Measurements from ENCODE around the gene C18orf32.

The C18orf32 gene

DNA sequence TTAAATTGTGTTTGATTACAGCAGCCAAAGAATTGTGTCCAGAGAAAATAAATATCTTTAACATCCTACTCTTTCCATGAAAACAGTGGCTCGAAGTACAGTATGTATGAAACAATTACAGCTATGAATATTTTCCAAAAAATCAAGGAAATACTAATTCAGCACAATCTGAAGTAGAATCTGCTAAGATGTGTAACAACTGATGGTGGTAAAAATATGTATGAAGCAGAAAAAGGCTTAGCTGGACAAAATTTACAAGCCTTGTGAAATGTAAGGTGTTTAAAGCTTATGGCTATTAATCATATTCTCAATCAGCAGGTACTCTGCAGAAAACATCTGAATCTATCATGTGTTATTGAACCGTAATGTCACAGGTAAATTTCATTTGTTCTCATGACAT lies 43.2 kb downstream of the C18orf32 start:
- Histone ChIP-seq H3K4me3 (ENCODE audit: low read depth in 1 of 2, low read length in 2 of 2) (no peak overlapping the region), H3K4me1 (ENCODE audit: insufficient read depth, low read length) (no peaks in the 10 kb centered on the region), H3K9me3 (ENCODE audit: low read length) (peaks cover 5% of the 10 kb centered on the region), H3K27ac (ENCODE audit: low read depth, low read length) (no peak overlapping the region), H3K36me3 (ENCODE audit: insufficient read depth, low read length) (no peaks in the 10 kb centered on the region), H3K27me3 (ENCODE audit: control insufficient read depth in 1 of 2, insufficient read depth in 2 of 2, low read length in 2 of 2) (no peaks in the 10 kb centered on the region), H3K9ac (ENCODE audit: low read length) (no peak overlapping the region)

DNA sequence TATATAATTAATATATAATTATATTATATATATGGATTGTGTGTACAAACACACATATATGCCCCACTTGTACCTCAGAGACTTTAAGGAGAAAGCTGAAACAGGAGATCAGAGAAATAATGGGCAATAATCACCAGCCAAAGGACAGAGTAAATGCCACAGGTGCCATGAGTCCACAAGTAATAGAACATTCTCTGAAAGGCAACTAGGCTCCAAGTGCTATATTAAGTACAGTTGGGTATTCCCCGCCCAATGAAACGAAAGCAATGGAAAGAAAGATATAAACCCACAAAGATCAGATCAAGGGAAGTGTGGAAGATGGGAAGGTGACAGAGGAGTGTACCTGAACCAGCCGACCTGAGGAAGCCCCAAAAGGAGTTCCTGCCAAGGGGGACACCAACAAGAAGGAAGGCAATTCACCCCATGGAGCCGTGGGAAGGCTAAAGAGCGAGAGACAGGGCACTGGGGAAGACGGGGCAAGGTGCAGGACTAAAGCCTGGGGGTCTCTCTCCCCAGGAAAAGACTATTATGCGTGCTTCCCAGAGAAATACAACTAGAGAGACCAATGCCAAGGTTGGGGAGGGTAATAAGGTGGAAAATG lies 45.6 kb downstream of the C18orf32 start:
- Histone ChIP-seq H3K27me3 (ENCODE audit: control insufficient read depth in 1 of 2, insufficient read depth in 2 of 2, low read length in 2 of 2) (no peaks in the 10 kb centered on the region), H3K36me3 (ENCODE audit: insufficient read depth, low read length) (no peaks in the 10 kb centered on the region), H3K9me3 (ENCODE audit: low read length) (no peaks in the 10 kb centered on the region), H3K4me3 (ENCODE audit: low read depth in 1 of 2, low read length in 2 of 2) (no peak overlapping the region), H3K4me1 (ENCODE audit: insufficient read depth, low read length) (peaks cover 8% of the 10 kb centered on the region), H3K9ac (ENCODE audit: low read length) (no peak overlapping the region), H3K27ac (ENCODE audit: low read depth, low read length) (no peak overlapping the region)

GRCh38 chr18:49435170-49435569 lies 51.9 kb downstream of the C18orf32 start:
- Histone ChIP-seq H3K9me3 (ENCODE audit: low read length) (no peaks in the 10 kb centered on the region), H3K27me3 (ENCODE audit: control insufficient read depth in 1 of 2, insufficient read depth in 2 of 2, low read length in 2 of 2) (no peaks in the 10 kb centered on the region), H3K27ac (ENCODE audit: low read depth, low read length) (no peak overlapping the region), H3K4me1 (ENCODE audit: insufficient read depth, low read length) (peaks cover 8% of the 10 kb centered on the region), H3K36me3 (ENCODE audit: insufficient read depth, low read length) (no peaks in the 10 kb centered on the region), H3K9ac (ENCODE audit: low read length) (no peak overlapping the region), H3K4me3 (ENCODE audit: low read depth in 1 of 2, low read length in 2 of 2) (no peak overlapping the region)

GRCh38 chr18:49432602-49433001 lies 54.4 kb downstream of the C18orf32 start:
- Histone ChIP-seq H3K4me1 (ENCODE audit: insufficient read depth, low read length) (peaks cover under 1% of the 10 kb centered on the region), H3K4me3 (ENCODE audit: low read depth in 1 of 2, low read length in 2 of 2) (no peak overlapping the region), H3K9ac (ENCODE audit: low read length) (no peak overlapping the region), H3K36me3 (ENCODE audit: insufficient read depth, low read length) (peaks cover 4% of the 10 kb centered on the region), H3K27me3 (ENCODE audit: control insufficient read depth in 1 of 2, insufficient read depth in 2 of 2, low read length in 2 of 2) (no peaks in the 10 kb centered on the region), H3K27ac (ENCODE audit: low read depth, low read length) (no peak overlapping the region), H3K9me3 (ENCODE audit: low read length) (no peaks in the 10 kb centered on the region)

DNA sequence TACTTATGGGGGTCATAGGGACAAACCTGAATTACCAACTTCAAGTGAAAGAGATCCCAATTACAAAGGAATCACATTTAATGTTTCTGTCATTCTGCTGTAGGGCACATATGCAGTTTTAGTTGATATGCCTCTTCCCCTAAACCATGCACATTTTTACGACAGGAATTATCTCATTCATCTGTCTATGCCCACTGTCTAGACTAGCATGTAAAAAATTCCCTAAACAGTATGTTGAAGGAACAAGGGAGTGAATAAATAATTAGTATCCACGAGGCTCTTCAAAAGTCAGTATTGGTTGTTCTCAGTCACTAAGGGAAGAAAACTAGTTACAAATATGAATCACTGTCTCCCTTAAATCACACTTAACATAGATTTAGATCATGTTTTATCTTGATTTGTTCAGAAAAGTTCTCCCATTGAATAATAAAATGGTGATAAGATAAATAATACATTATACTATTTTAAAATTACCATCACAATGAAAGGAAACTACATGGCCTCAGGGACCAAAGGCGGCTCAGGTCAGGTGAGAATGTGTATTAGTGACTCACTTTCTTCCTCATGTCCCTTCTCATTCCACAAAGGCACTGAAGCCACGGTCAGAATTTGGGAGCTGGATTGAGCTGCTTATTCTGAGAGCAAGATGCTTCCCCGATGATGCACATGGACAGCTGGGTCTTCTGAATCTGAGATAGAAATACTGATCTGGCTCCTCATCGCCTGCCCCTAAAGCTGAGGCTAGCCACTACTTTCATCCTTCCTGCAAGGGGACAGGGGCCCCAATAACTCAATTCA lies 55.7 kb downstream of the C18orf32 start:
- H3K27ac ChIP-seq (ENCODE audit: low read depth, low read length): no peak overlapping the region
- H3K9me3 ChIP-seq (ENCODE audit: low read length): no peaks in the 10 kb centered on the region
- no peak overlapping the region for H3K9ac ChIP-seq (ENCODE audit: low read length)
- peaks cover 4% of the 10 kb centered on the region for H3K36me3 ChIP-seq (ENCODE audit: insufficient read depth, low read length)
- H3K27me3 ChIP-seq (ENCODE audit: control insufficient read depth in 1 of 2, insufficient read depth in 2 of 2, low read length in 2 of 2): no peaks in the 10 kb centered on the region
- no peak overlapping the region for H3K4me3 ChIP-seq (ENCODE audit: low read depth in 1 of 2, low read length in 2 of 2)
- no peaks in the 10 kb centered on the region for H3K4me1 ChIP-seq (ENCODE audit: insufficient read depth, low read length)
